ENCODE results near the gene DCLK2. TPM values are rescaled to one million over a fixed set of nuclear protein-coding genes. Genes with fewer than 3 reads are reported as not detected.

Gene DCLK2
- total and polyA plus RNA-seq, 2 of the 4 experiments (the other 2 are of a cell fraction): 11.3 to 15.5 TPM

- Histone ChIP-seq H2AFZ (replicated peaks; ENCODE audit: low read length, poor library complexity) (no peak overlapping the region), H3K23ac (ENCODE audit: low read depth, low read length) (no peak overlapping the region), H4K8ac (ENCODE audit: low read depth in 2 of 2, low read length in 2 of 2) (no peak overlapping the region), H3K9ac (ENCODE audit: low read depth, low read length) (no peak overlapping the region), H4K20me1 (ENCODE audit: insufficient read depth, low read length) (no peaks in the 10 kb centered on the region), H3K9me1 (ENCODE audit: insufficient read depth, low read length) (peaks cover 3% of the 10 kb centered on the region; the same call in 1 of the 2 replicates), H3K79me1 (ENCODE audit: low read depth in 1 of 2, low read length in 2 of 2) (no peaks in the 10 kb centered on the region), H3K18ac (ENCODE audit: low read depth, low read length) (no peak overlapping the region; the same call in 1 of the 2 replicates), H3K9me3 (ENCODE audit: control insufficient read depth, insufficient read depth, low read length) (no peaks in the 10 kb centered on the region), H3K4me2 (ENCODE audit: low read depth, low read length) (no peak overlapping the region), H4K91ac (ENCODE audit: insufficient read depth, low read depth, low read length) (peak overlapping the region; percentile 27), H3K56ac (ENCODE audit: extremely low read depth, insufficient read depth, low read length) (no peak overlapping the region), H2BK5ac (ENCODE audit: low read depth, low read length, poor library complexity, severe bottlenecking) (no peak overlapping the region), H3K27me3 (ENCODE audit: control insufficient read depth, insufficient read depth, low read length) (no peaks in the 10 kb centered on the region), H2BK15ac (ENCODE audit: low read depth, low read length) (no peak overlapping the region), H2BK20ac (ENCODE audit: low read depth, low read length) (no peak overlapping the region), H3K14ac (replicated peaks; ENCODE audit: low read depth, low read length) (no peak overlapping the region), H2AK5ac (ENCODE audit: low read depth, low read length) (peak overlapping the region; percentile 53; the same call in 1 of the 2 replicates), H3K4me3 (ENCODE audit: insufficient read depth, low read depth, low read length) (no peak overlapping the region), H3K36me3 (ENCODE audit: control insufficient read depth, insufficient read depth, low read length) (peaks cover 29% of the 10 kb centered on the region; the same call in 1 of the 2 replicates), H3K4ac (ENCODE audit: low read depth, low read length) (no peak overlapping the region; the same call in 1 of the 2 replicates), H3K4me1 (ENCODE audit: control insufficient read depth, insufficient read depth, low read length) (peaks cover 3% of the 10 kb centered on the region; the same call in 1 of the 2 replicates), H4K5ac (ENCODE audit: low read depth, low read length) (no peak overlapping the region), H2AK9ac (replicated peaks; ENCODE audit: low read depth, low read length, poor library complexity) (no peak overlapping the region), H2BK120ac (ENCODE audit: low read depth, low read length) (no peak overlapping the region), H3K27ac (ENCODE audit: insufficient read depth, low read length) (no peak overlapping the region)
- 54% methylated on average over 5 of the region's 7 CpGs; no CpG with 5 or more reads in 1 of the 2 experiments for WGBS, 2 experiments (ENCODE audit: extremely low coverage in 2 of 2, insufficient read length in 1 of 2)
- ChIA-PET CTCF (no interaction called here), POLR2A (ENCODE audit: unreplicated experiment) (no interaction called here)
- no TSS peak for BruUV-seq (replicated peaks)
- DNase-seq (no peak), ATAC-seq (ENCODE audit: low read depth) (no peak)
- intact Hi-C loops (cut with micrococcal nuclease) (no loop called here), dilution Hi-C loops (cut with HindIII; ENCODE audit: low sequenced_read_pairs, unreplicated experiment) (no loop called here), in situ Hi-C loops (cut with MboI; ENCODE audit: low sequenced_read_pairs) (no loop called here)
- TF ChIP-seq MAZ (IDR thresholded peaks at IDR 0.05; ENCODE audit: borderline replicate concordance, low read depth, low read length) (no peak), BHLHE40 (IDR thresholded peaks at IDR 0.05; ENCODE audit: low read depth, low read length) (no peak), NFE2L2 (IDR thresholded peaks at IDR 0.05; ENCODE audit: low read depth, low read length) (no peak), FOS (IDR thresholded peaks at IDR 0.05; ENCODE audit: low read depth, low read length) (no peak), RFX5 (IDR thresholded peaks at IDR 0.05; ENCODE audit: low read depth, low read length) (no peak), RAD21 (IDR thresholded peaks at IDR 0.05; ENCODE audit: low read length) (no peak), MAFK (IDR thresholded peaks at IDR 0.05; ENCODE audit: low read depth, low read length) (no peak), RCOR1 (IDR thresholded peaks at IDR 0.05; ENCODE audit: insufficient replicate concordance, low read length) (no peak), CEBPB (IDR thresholded peaks at IDR 0.05; ENCODE audit: low read depth, low read length) (no peak), USF2 (IDR thresholded peaks at IDR 0.05; ENCODE audit: low read depth, low read length) (no peak), CTCF (conservative IDR thresholded peaks at IDR 0.05; ENCODE audit: low read depth, low read length) (no peak), SMC3 (IDR thresholded peaks at IDR 0.05; ENCODE audit: low read depth, low read length) (no peak), MXI1 (IDR thresholded peaks at IDR 0.05; ENCODE audit: borderline replicate concordance, low read depth, low read length) (no peak), POLR2A (IDR thresholded peaks at IDR 0.05; ENCODE audit: low read depth, low read length) (no peak)
- TF ChIP-seq, protein P1, sequence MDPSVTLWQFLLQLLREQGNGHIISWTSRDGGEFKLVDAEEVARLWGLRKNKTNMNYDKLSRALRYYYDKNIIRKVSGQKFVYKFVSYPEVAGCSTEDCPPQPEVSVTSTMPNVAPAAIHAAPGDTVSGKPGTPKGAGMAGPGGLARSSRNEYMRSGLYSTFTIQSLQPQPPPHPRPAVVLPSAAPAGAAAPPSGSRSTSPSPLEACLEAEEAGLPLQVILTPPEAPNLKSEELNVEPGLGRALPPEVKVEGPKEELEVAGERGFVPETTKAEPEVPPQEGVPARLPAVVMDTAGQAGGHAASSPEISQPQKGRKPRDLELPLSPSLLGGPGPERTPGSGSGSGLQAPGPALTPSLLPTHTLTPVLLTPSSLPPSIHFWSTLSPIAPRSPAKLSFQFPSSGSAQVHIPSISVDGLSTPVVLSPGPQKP (IDR thresholded peaks at IDR 0.05; ENCODE audit: borderline replicate concordance, low read depth, low read length): no peak
Observed at GRCh38 chr4:150251752-150252190, 173.5 kb downstream of the DCLK2 start.

Measured in IMR-90 (cell line).